ENCODE data around the gene MAGEF1. TPM values are rescaled to one million over a fixed set of nuclear protein-coding genes. Genes with fewer than 3 reads are reported as not detected.

MAGEF1 gene
- total and polyA plus RNA-seq, 9 of the 15 experiments (the other 6 are each of a cell fraction or from before 2014, with no cell fraction given), result 1.5 to 39.1 (median 19.8) TPM

- Histone ChIP-seq H3K79me2 (ENCODE audit: control insufficient read depth, insufficient read depth, low read length) (no peaks in the 10 kb centered on the region), H3K9me1 (ENCODE audit: control insufficient read depth, insufficient read depth, low read length) (no peaks in the 10 kb centered on the region), H3K4me3 (no peak overlapping the region), H3K27me3 (ENCODE audit: control insufficient read depth in 2 of 2, insufficient read depth in 2 of 2, low read length in 2 of 2) (peaks cover 29 to 68% of the 10 kb centered on the region in 2 experiments; a peak in 4 of 5 replicates), H2AFZ (ENCODE audit: low read depth, low read length) (no peak overlapping the region), H3K9me3 (replicated peaks; ENCODE audit: control insufficient read depth, insufficient read depth, low read depth, low read length) (no peaks in the 10 kb centered on the region), H3K4me2 (ENCODE audit: insufficient read depth, low read length) (no peak overlapping the region), H3K9ac (ENCODE audit: insufficient read depth in 1 of 2, low read depth in 2 of 2, low read length in 2 of 2) (no peak overlapping the region), H3K4me1 (replicated peaks in 1 of 2; ENCODE audit: control insufficient read depth in 2 of 2, insufficient read depth in 2 of 2, low read length in 2 of 2) (no peaks in the 10 kb centered on the region), H3K27ac (ENCODE audit: extremely low read depth, low read depth, low read length) (no peak overlapping the region), H3K36me3 (ENCODE audit: control insufficient read depth, insufficient read depth, low read length) (no peaks in the 10 kb centered on the region), H4K20me1 (replicated peaks; ENCODE audit: control insufficient read depth, insufficient read depth, low read length) (peaks cover 3% of the 10 kb centered on the region; the same call in 1 of the 2 replicates)
- 8% methylated on average over 15 of the region's 16 CpGs for WGBS (ENCODE audit: insufficient coverage, low coverage, missing lambda C conversion rate)
- in situ Hi-C loops (cut with MboI), result loop anchor here (25.0 kb wide), 1 partner anchor 1389 kb away; no protein-coding TSS in a partner anchor
- no TSS peak for BruUV-seq (replicated peaks)
- intact Hi-C loops (cut with micrococcal nuclease), result no loop called here
- ATAC-seq, result no peak
- ChIA-PET CTCF (ENCODE audit: low intra/inter-chr PET ratio) (no interaction called here), POLR2A (interaction anchor here (0.6 to 0.8 kb wide), 2 partner anchors 9 to 165 kb away, joined by 3 to 4 read pairs; no protein-coding TSS in a partner anchor)
- TF ChIP-seq ZKSCAN8 (CRISPR knock-in tag; IDR thresholded peaks at IDR 0.05) (no peak), KDM5B (IDR thresholded peaks at IDR 0.05; ENCODE audit: insufficient replicate concordance, low read depth, low read length) (no peak), FOXO4 (CRISPR knock-in tag; IDR thresholded peaks at IDR 0.05) (no peak), ESRRB (CRISPR knock-in tag; IDR thresholded peaks at IDR 0.05; ENCODE audit: borderline replicate concordance) (no peak), ZNF785 (CRISPR knock-in tag; IDR thresholded peaks at IDR 0.05) (no peak), ATF3 (IDR thresholded peaks at IDR 0.05) (no peak), ATF3 (CRISPR knock-in tag; conservative IDR thresholded peaks at IDR 0.05) (no peak), RUNX1 (IDR thresholded peaks at IDR 0.05; ENCODE audit: low read depth) (no peak), ZFPM2 (CRISPR knock-in tag; IDR thresholded peaks at IDR 0.05) (no peak), ZNF512 (tag; IDR thresholded peaks at IDR 0.05) (no peak)
- DNase-seq (ENCODE audit: extremely low read depth in 1 of 4, low spot score in 3 of 4), result no peak
- FAIRE-seq, result no peak
Observed at GRCh38 chr3:184672977-184673870, 38.6 kb downstream of the MAGEF1 start.
